Gastroesophageal sphincter (tissue), 3 donors: ENCODE results near the gene FN1.

Experiments
- CTCF ChIP-seq, 4 experiments: fragments of 200-600 bp in 2 of 4; fragments of 450-650 bp in 2 of 4; sonication (generic) in 1 of 4; IDR thresholded peaks; one replicate each; pipeline ENCODE4 v1.5.1; 2017 to 2019; ENCODE audit warnings: antibody characterized with exemption in 4 of 4, mild to moderate bottlenecking in 2 of 4, moderate library complexity in 2 of 4
- POLR2A ChIP-seq, 2 donors: fragments of 450-650 bp; IDR thresholded peaks; one replicate each; pipeline ENCODE4 v1.6.1; 2017; ENCODE audit warnings: antibody characterized with exemption in 2 of 2, mild to moderate bottlenecking in 2 of 2, moderate library complexity in 1 of 2

- TF ChIP-seq CTCF (IDR thresholded peaks at IDR 0.05) = no peak
- TF ChIP-seq POLR2A (IDR thresholded peaks at IDR 0.05) = no peak
Measured at GRCh38 chr2:215374642-215375466, 61.0 kb downstream of the FN1 start.
